ENCODE measurements around the gene LPO.

DNA sequence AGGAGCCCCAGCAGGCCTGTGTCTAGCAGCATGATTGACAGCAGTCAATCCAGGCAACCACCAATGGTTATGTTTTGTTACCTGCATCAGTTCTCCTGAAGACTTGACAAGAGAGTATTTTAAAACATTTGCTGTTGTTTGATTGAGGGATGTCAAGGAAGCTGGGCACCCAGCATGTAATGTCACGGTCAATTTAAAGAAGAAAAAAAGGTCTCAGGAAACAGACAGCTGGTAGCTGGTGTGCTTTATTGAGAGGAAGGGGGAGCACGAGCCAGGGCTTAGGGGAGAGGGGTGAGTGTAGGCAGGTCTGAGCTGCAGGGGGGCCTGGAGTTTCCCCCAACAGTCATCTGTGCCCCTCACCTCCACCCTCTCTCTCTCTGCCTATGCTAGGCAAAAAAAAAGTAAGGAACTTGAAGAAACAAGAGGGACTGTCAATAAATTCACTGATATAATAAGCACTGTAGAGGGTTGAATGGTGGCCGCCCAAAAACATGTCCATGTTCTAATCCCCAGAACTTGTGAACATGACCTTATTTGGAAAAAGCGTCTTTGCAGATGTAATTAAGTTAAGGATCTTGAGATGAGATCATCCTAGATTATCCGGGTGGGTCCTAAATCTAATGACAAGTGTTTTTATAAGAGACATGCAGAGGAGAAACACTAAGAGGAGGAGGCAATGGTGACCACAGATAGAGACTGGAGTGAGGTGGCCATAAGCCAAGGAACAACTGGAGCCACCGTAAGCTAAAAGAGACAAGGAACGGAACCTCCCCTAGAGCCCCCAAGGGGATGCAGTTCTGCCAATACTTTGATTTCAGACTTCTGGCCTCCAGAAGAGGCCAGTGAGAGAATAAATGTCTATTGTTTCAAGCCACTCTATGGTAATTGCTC lies 75.7 kb downstream of the LPO start:
- TF ChIP-seq, protein P1, sequence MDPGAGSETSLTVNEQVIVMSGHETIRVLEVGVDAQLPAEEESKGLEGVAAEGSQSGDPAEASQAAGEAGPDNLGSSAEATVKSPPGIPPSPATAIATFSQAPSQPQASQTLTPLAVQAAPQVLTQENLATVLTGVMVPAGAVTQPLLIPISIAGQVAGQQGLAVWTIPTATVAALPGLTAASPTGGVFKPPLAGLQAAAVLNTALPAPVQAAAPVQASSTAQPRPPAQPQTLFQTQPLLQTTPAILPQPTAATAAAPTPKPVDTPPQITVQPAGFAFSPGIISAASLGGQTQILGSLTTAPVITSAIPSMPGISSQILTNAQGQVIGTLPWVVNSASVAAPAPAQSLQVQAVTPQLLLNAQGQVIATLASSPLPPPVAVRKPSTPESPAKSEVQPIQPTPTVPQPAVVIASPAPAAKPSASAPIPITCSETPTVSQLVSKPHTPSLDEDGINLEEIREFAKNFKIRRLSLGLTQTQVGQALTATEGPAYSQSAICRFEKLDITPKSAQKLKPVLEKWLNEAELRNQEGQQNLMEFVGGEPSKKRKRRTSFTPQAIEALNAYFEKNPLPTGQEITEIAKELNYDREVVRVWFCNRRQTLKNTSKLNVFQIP (CRISPR knock-in tag; IDR thresholded peaks at IDR 0.05; ENCODE audit: borderline replicate concordance, low read depth) = no peak
- TF ChIP-seq GLIS3 (CRISPR knock-in tag; IDR thresholded peaks at IDR 0.05) = no peak
- TF ChIP-seq OSR1 (CRISPR knock-in tag; IDR thresholded peaks at IDR 0.05) = no peak
- TF ChIP-seq RARB (CRISPR knock-in tag; IDR thresholded peaks at IDR 0.05) = no peak
- no peak for TF ChIP-seq TOX (CRISPR knock-in tag; IDR thresholded peaks at IDR 0.05; ENCODE audit: borderline replicate concordance)
- no peak for TF ChIP-seq PPARA (CRISPR knock-in tag; IDR thresholded peaks at IDR 0.05; ENCODE audit: borderline replicate concordance)
- no peak for TF ChIP-seq SNAI2 (CRISPR knock-in tag; IDR thresholded peaks at IDR 0.05)
- TF ChIP-seq ZFP3 (CRISPR knock-in tag; IDR thresholded peaks at IDR 0.05) = no peak
- TF ChIP-seq, protein P2, sequence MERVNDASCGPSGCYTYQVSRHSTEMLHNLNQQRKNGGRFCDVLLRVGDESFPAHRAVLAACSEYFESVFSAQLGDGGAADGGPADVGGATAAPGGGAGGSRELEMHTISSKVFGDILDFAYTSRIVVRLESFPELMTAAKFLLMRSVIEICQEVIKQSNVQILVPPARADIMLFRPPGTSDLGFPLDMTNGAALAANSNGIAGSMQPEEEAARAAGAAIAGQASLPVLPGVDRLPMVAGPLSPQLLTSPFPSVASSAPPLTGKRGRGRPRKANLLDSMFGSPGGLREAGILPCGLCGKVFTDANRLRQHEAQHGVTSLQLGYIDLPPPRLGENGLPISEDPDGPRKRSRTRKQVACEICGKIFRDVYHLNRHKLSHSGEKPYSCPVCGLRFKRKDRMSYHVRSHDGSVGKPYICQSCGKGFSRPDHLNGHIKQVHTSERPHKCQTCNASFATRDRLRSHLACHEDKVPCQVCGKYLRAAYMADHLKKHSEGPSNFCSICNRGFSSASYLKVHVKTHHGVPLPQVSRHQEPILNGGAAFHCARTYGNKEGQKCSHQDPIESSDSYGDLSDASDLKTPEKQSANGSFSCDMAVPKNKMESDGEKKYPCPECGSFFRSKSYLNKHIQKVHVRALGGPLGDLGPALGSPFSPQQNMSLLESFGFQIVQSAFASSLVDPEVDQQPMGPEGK (CRISPR knock-in tag; IDR thresholded peaks at IDR 0.05; ENCODE audit: borderline replicate concordance) = no peak
- TF ChIP-seq ARNTL (CRISPR knock-in tag; IDR thresholded peaks at IDR 0.05; ENCODE audit: borderline replicate concordance, low read depth) = no peak
- TF ChIP-seq ESRRG (CRISPR knock-in tag; IDR thresholded peaks at IDR 0.05) = no peak
- TF ChIP-seq, protein P3, sequence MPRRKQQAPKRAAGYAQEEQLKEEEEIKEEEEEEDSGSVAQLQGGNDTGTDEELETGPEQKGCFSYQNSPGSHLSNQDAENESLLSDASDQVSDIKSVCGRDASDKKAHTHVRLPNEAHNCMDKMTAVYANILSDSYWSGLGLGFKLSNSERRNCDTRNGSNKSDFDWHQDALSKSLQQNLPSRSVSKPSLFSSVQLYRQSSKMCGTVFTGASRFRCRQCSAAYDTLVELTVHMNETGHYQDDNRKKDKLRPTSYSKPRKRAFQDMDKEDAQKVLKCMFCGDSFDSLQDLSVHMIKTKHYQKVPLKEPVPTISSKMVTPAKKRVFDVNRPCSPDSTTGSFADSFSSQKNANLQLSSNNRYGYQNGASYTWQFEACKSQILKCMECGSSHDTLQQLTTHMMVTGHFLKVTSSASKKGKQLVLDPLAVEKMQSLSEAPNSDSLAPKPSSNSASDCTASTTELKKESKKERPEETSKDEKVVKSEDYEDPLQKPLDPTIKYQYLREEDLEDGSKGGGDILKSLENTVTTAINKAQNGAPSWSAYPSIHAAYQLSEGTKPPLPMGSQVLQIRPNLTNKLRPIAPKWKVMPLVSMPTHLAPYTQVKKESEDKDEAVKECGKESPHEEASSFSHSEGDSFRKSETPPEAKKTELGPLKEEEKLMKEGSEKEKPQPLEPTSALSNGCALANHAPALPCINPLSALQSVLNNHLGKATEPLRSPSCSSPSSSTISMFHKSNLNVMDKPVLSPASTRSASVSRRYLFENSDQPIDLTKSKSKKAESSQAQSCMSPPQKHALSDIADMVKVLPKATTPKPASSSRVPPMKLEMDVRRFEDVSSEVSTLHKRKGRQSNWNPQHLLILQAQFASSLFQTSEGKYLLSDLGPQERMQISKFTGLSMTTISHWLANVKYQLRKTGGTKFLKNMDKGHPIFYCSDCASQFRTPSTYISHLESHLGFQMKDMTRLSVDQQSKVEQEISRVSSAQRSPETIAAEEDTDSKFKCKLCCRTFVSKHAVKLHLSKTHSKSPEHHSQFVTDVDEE (CRISPR knock-in tag; IDR thresholded peaks at IDR 0.05) = no peak
- TF ChIP-seq ZFP30 (CRISPR knock-in tag; IDR thresholded peaks at IDR 0.05) = no peak
